Measurements from ENCODE around the gene FOXP1. TPM values are rescaled to one million over a fixed set of nuclear protein-coding genes. Genes with fewer than 3 reads are reported as not detected.

Gene FOXP1
- total RNA-seq, 1 donor from 2014 or later = 195 TPM

DNA sequence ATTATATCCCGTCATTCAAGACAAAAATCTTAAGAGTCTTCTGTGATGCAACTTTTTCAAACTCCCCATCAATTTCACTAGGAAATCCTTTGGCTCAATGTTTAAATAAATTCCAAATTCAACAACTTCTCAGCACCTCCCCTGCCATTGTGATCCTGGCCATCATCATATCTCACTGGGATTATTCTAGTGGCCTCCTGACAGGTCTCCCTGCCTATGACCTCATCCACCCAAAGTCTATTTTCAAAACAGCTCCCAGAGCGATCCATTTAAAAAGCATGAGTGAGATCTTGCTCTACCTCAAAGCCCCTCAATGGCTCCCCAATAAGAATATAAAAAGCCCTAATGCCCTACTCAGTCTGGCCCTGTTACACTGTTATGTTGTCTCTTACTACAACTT, 293.2 kb downstream of the FOXP1 start:
- H3K4me1 Mint-ChIP-seq (ENCODE audit: unreplicated experiment) = peaks cover 13% of the 10 kb centered on the region
- DNase-seq (ENCODE audit: extremely low spot score, unreplicated experiment) = no peak
- TF ChIP-seq, protein P1, sequence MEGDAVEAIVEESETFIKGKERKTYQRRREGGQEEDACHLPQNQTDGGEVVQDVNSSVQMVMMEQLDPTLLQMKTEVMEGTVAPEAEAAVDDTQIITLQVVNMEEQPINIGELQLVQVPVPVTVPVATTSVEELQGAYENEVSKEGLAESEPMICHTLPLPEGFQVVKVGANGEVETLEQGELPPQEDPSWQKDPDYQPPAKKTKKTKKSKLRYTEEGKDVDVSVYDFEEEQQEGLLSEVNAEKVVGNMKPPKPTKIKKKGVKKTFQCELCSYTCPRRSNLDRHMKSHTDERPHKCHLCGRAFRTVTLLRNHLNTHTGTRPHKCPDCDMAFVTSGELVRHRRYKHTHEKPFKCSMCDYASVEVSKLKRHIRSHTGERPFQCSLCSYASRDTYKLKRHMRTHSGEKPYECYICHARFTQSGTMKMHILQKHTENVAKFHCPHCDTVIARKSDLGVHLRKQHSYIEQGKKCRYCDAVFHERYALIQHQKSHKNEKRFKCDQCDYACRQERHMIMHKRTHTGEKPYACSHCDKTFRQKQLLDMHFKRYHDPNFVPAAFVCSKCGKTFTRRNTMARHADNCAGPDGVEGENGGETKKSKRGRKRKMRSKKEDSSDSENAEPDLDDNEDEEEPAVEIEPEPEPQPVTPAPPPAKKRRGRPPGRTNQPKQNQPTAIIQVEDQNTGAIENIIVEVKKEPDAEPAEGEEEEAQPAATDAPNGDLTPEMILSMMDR (IDR thresholded peaks at IDR 0.05) = no peak
- H3K27me3 Mint-ChIP-seq (ENCODE audit: unreplicated experiment) = no peaks in the 10 kb centered on the region
- H3K9me3 Mint-ChIP-seq (ENCODE audit: unreplicated experiment) = no peaks in the 10 kb centered on the region
- H3K27ac Mint-ChIP-seq (ENCODE audit: unreplicated experiment) = no peak overlapping the region
- H3K4me3 Mint-ChIP-seq (ENCODE audit: unreplicated experiment) = no peak overlapping the region
- peaks cover 10% of the 10 kb centered on the region for H3K36me3 Mint-ChIP-seq (ENCODE audit: unreplicated experiment)

DNA sequence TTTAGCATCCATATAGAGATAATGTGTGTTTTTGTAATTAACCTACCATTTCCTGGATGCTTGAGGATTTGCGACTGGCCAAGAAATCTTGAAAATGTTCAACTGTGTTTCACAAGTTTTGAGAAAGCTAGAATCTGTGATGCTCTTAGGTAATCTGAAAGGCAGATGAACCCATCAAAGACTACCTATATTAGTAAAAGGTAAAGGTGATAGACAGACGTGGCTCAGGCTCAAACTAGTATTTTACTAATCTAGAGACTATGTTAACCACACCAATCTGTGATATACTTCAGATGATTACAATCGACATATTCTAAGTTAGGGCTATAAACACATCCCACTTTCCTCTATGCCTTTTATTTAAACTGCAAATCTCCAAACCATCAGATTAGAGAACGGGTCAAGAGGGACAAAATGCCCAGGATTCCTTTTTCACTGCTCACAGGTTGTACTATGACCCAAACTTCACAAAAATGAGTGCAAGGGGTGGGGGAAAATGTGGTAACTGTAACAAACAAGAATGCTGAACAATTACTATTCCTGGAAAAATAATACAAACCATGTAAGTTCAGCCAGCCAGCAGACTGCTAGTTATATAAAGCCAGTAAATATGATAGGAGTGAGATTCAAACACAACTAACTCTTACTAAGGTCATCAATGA, 295.1 kb downstream of the FOXP1 start:
- DNase-seq (ENCODE audit: extremely low spot score, unreplicated experiment) = no peak
- no peaks in the 10 kb centered on the region for H3K27me3 Mint-ChIP-seq (ENCODE audit: unreplicated experiment)
- peak overlapping the region; percentile 45 for H3K27ac Mint-ChIP-seq (ENCODE audit: unreplicated experiment)
- H3K4me3 Mint-ChIP-seq (ENCODE audit: unreplicated experiment) = no peak overlapping the region
- TF ChIP-seq, protein P1 (IDR thresholded peaks at IDR 0.05) = no peak
- H3K4me1 Mint-ChIP-seq (ENCODE audit: unreplicated experiment) = peaks cover 16% of the 10 kb centered on the region
- H3K36me3 Mint-ChIP-seq (ENCODE audit: unreplicated experiment) = peaks cover 4% of the 10 kb centered on the region
- no peaks in the 10 kb centered on the region for H3K9me3 Mint-ChIP-seq (ENCODE audit: unreplicated experiment)

DNA sequence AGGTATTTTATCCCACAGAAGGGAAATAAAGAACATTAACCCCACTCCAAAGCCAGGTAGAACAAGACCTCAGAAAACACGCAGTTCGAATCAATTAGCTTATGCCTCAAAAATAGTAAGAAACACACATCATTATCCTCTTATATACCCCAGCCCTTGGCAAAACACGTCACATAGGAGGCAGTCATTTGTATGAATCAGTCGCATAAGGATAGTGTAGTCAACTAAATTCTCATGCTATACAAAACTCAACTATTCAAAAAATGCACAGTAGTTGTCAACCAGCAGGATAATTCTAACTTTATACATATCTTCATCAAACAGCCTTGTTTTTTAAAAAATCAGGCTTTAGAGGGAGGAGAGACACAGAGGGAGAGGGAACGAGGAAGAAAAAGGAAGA, 298.4 kb downstream of the FOXP1 start:
- Mint-ChIP-seq H3K27me3 (ENCODE audit: unreplicated experiment) (no peaks in the 10 kb centered on the region), H3K27ac (ENCODE audit: unreplicated experiment) (peak overlapping the region; percentile 75), H3K4me3 (ENCODE audit: unreplicated experiment) (no peak overlapping the region), H3K36me3 (ENCODE audit: unreplicated experiment) (peaks cover 3% of the 10 kb centered on the region), H3K4me1 (ENCODE audit: unreplicated experiment) (peaks cover 16% of the 10 kb centered on the region), H3K9me3 (ENCODE audit: unreplicated experiment) (no peaks in the 10 kb centered on the region)
- TF ChIP-seq, protein P1 (IDR thresholded peaks at IDR 0.05) = no peak
- DNase-seq (ENCODE audit: extremely low spot score, unreplicated experiment) = no peak

DNA sequence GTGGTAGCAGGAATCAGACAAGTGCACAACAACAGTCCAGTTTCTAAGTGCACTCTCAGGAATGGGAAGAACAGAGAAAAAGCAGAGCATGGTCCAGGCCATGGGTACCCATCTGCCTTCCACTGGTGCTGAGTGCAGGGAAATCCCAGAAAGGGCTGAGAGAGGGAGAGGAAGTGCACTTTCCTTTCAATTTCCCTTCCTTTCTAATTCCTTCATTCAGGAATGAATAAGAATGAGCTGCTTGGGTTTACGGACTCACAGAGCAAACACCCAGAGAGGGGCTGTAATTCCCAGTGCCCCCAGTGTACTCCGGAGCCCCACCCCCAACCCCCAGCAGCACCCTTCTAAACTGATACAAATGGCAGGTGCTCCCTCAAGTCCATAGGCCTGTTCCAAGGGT, 300.6 kb downstream of the FOXP1 start:
- no peak for DNase-seq (ENCODE audit: extremely low spot score, unreplicated experiment)
- H3K4me3 Mint-ChIP-seq (ENCODE audit: unreplicated experiment) = no peak overlapping the region
- no peak overlapping the region for H3K27ac Mint-ChIP-seq (ENCODE audit: unreplicated experiment)
- H3K4me1 Mint-ChIP-seq (ENCODE audit: unreplicated experiment) = peaks cover 10% of the 10 kb centered on the region
- H3K9me3 Mint-ChIP-seq (ENCODE audit: unreplicated experiment) = no peaks in the 10 kb centered on the region
- peaks cover 3% of the 10 kb centered on the region for H3K36me3 Mint-ChIP-seq (ENCODE audit: unreplicated experiment)
- TF ChIP-seq, protein P1 (IDR thresholded peaks at IDR 0.05) = no peak
- no peaks in the 10 kb centered on the region for H3K27me3 Mint-ChIP-seq (ENCODE audit: unreplicated experiment)

DNA sequence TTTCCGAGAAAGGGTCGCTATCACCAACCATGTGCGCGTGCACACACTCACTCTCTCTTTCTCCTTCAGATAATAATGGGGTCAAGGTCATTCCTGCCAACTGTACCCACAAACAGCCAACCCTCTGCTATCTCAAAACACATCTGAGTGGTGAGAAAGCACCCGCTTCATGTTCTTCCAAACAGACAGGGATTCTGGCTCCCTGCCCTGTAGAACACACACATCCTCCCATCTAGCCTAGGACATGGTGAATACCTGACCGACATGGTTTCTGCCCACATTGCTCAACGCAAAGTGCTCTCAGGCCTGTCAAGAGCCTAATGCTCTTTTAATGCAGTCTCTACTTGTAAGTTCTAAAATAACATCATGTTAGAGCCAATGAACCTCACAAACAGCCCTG, 302.2 kb downstream of the FOXP1 start:
- H3K9me3 Mint-ChIP-seq (ENCODE audit: unreplicated experiment) = no peaks in the 10 kb centered on the region

More for the DNA sequence above, 302.2 kb downstream of the FOXP1 start:
- H3K27ac Mint-ChIP-seq (ENCODE audit: unreplicated experiment) = no peak overlapping the region
- peaks cover 10% of the 10 kb centered on the region for H3K4me1 Mint-ChIP-seq (ENCODE audit: unreplicated experiment)
- H3K4me3 Mint-ChIP-seq (ENCODE audit: unreplicated experiment) = no peak overlapping the region
- DNase-seq (ENCODE audit: extremely low spot score, unreplicated experiment) = no peak
- H3K36me3 Mint-ChIP-seq (ENCODE audit: unreplicated experiment) = no peaks in the 10 kb centered on the region
- TF ChIP-seq, protein P1 (IDR thresholded peaks at IDR 0.05) = no peak
- H3K27me3 Mint-ChIP-seq (ENCODE audit: unreplicated experiment) = no peaks in the 10 kb centered on the region
